CD4-positive, alpha-beta T cell treated with Interleukin-6 at 100 ng/mL for 8 hours (primary cell): ENCODE data around the gene MIP.
"Not testable (repeated sequence)": the region's sequence is repeated elsewhere in the genome, so short reads cannot be mapped to it uniquely, and the experiment has no call there.

Experiments used
- DNase-seq: peaks from one replicate; pipeline ENCODE4 v3.0.0-alpha.2; 2020; ENCODE audit warnings: mixed read lengths, low spot score

Gene MIP

DNA sequence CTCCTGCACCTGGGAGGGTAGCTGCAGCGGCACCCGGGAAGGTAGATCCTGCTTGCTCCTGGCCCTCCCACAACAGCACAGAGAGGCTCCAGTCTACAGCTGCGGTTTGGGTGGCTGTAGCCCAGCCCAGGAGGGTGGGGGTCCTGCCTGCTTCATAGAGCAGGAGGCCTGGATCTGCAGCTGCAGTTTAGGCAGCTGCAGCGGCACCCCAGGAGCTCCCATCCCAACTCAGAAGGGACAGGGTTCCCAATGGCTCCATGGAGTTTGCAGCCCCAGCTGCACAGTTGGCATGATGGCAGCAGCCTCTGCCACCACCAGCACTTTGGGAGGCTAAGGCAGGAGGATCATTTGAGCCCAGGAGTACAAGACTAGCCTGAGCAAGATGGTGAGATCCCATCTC lies 43.7 kb downstream of the MIP start:
- DNase-seq, result no peak

DNA sequence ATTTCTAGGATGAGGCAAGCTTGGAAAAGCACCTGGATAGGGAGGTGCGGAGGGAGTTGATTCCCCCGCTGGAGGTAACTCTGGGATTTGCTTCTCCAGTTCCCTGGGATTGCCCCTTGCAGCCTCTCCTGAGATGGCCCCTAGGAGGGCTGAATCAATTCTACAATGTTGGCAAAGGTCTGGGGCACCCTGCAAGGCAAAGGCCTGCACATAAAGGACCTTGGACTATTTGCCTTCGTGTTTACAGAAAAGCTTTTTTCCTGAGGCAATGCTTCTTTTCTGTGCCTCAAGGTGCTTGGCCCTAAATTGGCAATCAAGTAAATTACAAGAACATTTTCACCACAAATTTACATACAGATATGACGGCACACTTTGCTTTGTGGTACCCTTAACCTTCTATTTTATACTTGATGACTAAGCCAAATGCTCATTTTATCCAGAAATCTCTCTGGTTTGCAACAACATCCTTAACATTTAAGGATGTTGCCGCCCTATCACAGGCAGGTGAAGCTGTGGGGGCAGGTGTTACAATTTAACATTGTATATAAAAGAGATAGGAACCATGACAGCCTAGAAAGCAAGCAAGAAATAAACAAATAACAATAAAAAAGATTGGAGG lies 45.5 kb downstream of the MIP start:
- DNase-seq, result no peak

GRCh38 chr12:56404227-56404626 lies 50.2 kb downstream of the MIP start:
- DNase-seq, result not testable (repeated sequence)

DNA sequence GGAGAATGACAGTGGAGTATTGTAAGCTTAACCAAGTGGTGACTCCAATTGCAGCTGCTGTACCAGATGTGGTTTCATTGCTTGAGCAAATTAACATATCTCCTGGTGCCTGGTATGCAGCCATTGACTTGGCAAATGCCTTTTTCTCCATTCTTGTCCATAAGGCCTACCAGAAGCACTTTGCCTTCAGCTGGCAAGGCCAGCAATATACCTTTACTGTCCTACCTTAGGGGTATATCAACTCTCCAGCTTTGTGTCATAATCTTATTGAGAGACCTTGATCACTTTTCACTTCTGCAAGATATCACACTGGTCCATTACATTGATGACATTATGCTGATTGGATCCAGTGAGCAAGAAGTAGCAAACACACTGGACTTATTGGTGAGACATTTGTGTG lies 52.8 kb downstream of the MIP start:
- DNase-seq, result not testable (repeated sequence)

GRCh38 chr12:56401125-56401524 lies 53.3 kb downstream of the MIP start:
- not testable (repeated sequence) for DNase-seq
